AG04450 (cell line): ENCODE measurements around the gene TIMM23. TPM values are rescaled to one million over a fixed set of nuclear protein-coding genes. Genes with fewer than 3 reads are reported as not detected.

ENCODE experiments used
- CTCF ChIA-PET: fragments of 300-600, 350-600 bp; formaldehyde crosslinking; extraction: SDS; loops from one replicate; lab custom pipeline; 2022; ENCODE audit warnings: antibody characterized with exemption, inconsistent platforms; lab: Charles Lee
- POLR2A ChIA-PET: fragments of 350-600 bp; formaldehyde crosslinking; extraction: SDS; loops from one replicate; lab custom pipeline; 2021; ENCODE audit warnings: antibody characterized with exemption, inconsistent platforms; lab: Yijun Ruan, JAX
- DNase-seq: peaks from one replicate; pipeline ENCODE4 v3.0.0-alpha.2; 2011; ENCODE audit warnings: low read depth, low spot score
- H3K27ac ChIP-seq: one replicate; pipeline ENCODE4 v1.5.1; 2012; ENCODE audit warnings: low read depth, low read length, control low read depth
- H3K27me3 ChIP-seq: one replicate; pipeline ENCODE4 v1.6.0; 2012; ENCODE audit warnings: low read length; ENCODE audit not compliant: control insufficient read depth, insufficient read depth
- H3K4me3 ChIP-seq: 2 replicates; pipeline ENCODE4 v1.5.1; 2011; ENCODE audit warnings: mild to moderate bottlenecking, low read depth, low read length, control low read depth
- H3K9me3 ChIP-seq: 2 replicates; pipeline ENCODE4 v1.5.1; 2012; ENCODE audit warnings: low read length; ENCODE audit not compliant: control insufficient read depth, insufficient read depth
- polyA plus RNA-seq: library from polyadenylated mRNA; depleted of rRNA; stranded (reverse); fragments of >200 nt; gene quantifications from 2 replicates; pipeline ENCODE4 v1.2.3, GENCODE V29; 2011
- TF ChIP-seq, protein P1 (sequence below): IDR thresholded peaks from 2 replicates; pipeline ENCODE4 v1.5.1; 2011; ENCODE audit warnings: low read depth, low read length, control low read depth, inconsistent platforms

The TIMM23 gene
- polyA plus RNA-seq, 1 experiment: 137 TPM

DNA sequence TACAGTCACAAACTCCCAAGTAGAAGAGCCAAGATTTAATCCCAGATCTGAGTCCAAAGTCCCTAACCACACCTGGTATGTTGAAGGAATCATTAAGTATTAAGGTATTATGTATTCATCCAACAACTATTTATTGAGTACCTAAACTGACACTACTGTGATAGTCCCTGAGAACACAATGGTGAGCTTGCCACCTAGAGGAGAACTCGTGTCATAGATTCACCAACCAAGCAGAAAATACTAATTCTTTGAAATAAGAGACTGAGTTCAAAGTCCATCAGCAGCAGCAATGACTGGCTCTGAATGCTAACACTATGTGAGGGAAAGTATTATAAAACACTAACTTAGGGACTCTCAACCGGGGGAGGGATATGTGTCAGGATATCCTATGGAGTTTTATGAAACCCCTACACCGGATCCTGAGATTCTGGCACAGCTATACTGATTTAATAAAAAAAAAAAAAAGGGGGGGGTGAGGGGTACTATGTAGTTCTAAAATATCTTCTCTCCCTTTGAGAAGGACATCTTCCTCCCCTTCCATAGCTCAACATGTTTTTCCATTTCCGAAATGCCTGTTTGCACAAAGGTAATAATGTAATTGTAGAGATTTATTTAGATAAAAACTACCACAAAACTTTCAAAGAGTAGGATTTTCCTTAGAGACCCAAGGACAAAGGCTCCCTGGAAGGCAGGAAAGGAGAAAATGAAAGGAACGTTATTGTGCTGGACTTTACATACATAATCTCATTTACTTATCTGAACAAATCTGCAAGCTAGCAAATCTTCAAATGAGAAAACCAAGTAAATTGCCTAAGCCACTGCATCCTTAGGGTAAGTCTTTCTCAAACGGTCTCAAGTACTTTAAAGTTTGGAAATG, 56.5 kb downstream of the TIMM23 start:
- CTCF ChIA-PET: interaction anchor here (0.5 to 2.2 kb wide), 9 partner anchors 12 to 46 kb away, joined by 3 to 9 read pairs (median 7); no protein-coding TSS in a partner anchor
- Histone ChIP-seq H3K9me3 (peaks cover 5% of the 10 kb centered on the region; the same call in 1 of the 2 replicates), H3K27me3 (no peaks in the 10 kb centered on the region), H3K4me3 (peak overlapping the region; percentile 72), H3K27ac (no peak overlapping the region)
- peak; percentile 51 for DNase-seq
- POLR2A ChIA-PET: interaction anchor here (0.9 kb wide), 1 partner anchor 25 kb away, joined by 5 read pairs; no protein-coding TSS in a partner anchor
- TF ChIP-seq, protein P1, sequence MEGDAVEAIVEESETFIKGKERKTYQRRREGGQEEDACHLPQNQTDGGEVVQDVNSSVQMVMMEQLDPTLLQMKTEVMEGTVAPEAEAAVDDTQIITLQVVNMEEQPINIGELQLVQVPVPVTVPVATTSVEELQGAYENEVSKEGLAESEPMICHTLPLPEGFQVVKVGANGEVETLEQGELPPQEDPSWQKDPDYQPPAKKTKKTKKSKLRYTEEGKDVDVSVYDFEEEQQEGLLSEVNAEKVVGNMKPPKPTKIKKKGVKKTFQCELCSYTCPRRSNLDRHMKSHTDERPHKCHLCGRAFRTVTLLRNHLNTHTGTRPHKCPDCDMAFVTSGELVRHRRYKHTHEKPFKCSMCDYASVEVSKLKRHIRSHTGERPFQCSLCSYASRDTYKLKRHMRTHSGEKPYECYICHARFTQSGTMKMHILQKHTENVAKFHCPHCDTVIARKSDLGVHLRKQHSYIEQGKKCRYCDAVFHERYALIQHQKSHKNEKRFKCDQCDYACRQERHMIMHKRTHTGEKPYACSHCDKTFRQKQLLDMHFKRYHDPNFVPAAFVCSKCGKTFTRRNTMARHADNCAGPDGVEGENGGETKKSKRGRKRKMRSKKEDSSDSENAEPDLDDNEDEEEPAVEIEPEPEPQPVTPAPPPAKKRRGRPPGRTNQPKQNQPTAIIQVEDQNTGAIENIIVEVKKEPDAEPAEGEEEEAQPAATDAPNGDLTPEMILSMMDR: peak; percentile 75

DNA sequence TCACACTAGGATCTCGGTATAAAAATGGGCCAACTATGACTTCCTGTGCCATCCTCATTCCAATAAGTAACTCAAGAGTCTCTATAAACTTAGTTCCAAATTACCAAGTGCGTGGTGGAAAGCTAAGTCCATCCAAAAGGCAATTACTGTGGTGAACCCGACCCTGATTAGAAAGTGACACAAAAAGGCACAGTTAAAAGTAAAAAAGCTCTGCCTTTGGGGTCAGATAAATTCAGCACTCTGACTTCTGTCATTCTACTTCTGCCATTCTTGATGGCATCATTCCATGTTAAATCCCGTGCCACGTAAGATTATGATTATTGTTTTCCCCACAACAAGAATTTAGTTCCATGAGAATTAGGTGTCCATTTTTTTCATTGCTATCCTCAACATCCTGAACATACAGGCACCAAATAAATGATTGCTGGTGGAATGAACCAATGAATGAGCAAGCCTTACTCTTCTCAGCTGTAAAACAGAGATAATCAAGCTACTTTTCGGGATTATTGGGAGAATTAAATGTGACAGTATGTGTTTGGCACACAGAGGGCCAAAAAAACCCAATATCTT, 57.3 kb downstream of the TIMM23 start:
- Histone ChIP-seq H3K4me3 (peak overlapping the region; percentile 72), H3K27me3 (no peaks in the 10 kb centered on the region), H3K27ac (no peak overlapping the region), H3K9me3 (peaks cover 5% of the 10 kb centered on the region; the same call in 1 of the 2 replicates)
- TF ChIP-seq, protein P1: no peak
- POLR2A ChIA-PET: interaction anchor here (0.8 to 0.9 kb wide), 2 partner anchors 8 to 26 kb away, joined by 3 to 5 read pairs; no protein-coding TSS in a partner anchor
- no peak for DNase-seq
- CTCF ChIA-PET: interaction anchor here (0.6 to 2.2 kb wide), 7 partner anchors 12 to 47 kb away, joined by 3 to 9 read pairs (median 5); no protein-coding TSS in a partner anchor

DNA sequence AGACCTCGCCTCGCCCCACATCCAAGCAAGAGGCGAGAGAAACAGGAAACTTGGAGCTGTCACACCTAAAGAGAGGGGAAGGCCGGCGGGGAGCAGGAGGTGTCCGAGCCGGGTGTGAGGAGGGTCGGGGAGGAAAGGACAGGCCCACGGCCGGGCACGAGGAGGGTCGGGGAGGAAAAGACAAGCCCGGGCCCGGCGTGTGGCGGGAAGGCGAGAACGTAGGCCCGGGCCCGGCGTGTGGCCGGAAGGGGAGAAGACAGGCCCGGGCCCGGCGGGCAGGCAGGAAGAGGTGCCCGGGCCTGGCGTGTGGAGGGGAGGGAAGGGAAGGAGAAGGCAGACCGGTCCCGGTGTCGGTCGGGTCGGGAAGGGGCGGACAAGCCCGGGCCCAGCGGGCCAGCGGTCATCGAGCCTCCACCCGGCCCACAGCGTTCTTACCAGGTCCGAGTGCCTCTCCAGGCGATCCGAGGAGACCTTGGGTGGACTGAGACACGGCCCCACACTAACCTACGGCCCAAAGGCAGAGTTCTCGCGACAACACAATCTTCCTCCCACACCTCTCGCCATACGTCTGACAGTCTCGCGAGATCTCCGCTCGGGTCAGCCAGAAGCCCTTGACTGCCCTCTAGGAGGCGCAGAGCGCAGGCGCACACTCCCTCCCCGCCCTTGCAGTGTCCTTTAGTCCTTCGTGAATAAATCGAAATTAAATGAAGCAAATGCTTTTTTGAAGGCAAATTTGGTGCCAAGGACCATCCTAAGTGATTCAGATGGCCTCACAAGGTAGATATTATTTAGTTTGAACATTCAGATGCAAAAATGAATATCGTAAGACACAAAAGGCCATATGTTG, 58.0 kb downstream of the TIMM23 start, which contains the start of gene NCOA4:
NCOA4 (minus strand) TSS at position 533 of the 847 bp plus-strand sequence. CDS start 13,943 bp downstream, outside the sequence.
- TF ChIP-seq, protein P1: peak; percentile 79
- H3K4me3 ChIP-seq: peak within 1 kb of the TSS; percentile 72
- H3K27me3 ChIP-seq: no peaks in the 10 kb centered on the region
- peaks cover 5% of the 10 kb centered on the region; the same call in 1 of the 2 replicates for H3K9me3 ChIP-seq
- H3K27ac ChIP-seq: peak within 1 kb of the TSS; percentile 81
- CTCF ChIA-PET: interaction anchor here (1.6 to 2.2 kb wide), 2 partner anchors 23 to 46 kb away, joined by 5 to 9 read pairs; no protein-coding TSS in a partner anchor
- POLR2A ChIA-PET: interaction anchor here (0.8 kb wide), 1 partner anchor 9 kb away, joined by 3 read pairs; no protein-coding TSS in a partner anchor
- DNase-seq: peak; percentile 98

DNA sequence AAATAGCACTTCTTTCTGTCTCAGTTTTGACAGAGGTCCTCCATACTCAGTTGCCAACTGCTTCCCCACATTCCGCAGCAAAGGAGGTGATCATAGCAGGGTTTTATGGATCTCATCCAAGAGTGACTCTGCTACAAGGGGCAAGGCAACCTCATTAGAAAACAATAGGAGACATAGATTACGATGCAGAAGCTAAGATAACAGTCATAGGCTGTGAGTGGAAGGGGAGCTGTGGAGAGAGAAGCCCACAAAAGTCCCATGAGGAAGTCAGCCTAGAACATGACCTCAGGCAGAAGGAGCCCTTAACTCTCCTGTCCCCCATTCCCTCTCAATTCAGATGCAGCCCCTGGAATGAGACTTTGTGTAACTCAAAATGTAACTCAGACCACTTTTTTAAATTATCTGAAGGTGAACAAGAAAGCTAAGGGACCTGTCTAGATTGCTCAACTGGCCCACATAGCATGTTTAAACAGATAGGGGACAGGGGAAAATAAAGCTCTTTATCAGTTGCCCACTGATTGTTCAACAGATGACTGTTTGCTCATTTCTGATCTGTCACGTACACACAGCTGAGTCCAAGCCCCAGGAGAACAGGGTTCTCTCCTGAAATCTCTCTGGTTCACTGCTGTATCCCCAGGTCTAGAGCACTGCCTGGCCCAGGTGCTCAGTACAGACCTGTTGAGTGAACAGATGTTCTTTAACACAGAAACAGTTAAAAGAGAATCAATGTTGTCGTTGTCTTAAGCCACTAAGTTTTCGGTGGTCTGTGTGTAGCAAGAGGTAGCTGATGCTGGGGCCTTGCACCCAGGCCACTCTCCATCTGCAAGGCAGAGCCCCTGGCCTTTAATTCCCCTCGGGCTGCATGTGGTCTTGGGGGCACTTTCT, 59.6 kb downstream of the TIMM23 start:
- H3K27ac ChIP-seq: no peak overlapping the region
- ChIA-PET CTCF (interaction anchor here (0.7 kb wide), 1 partner anchor 193 kb away, joined by 4 read pairs; no protein-coding TSS in a partner anchor), POLR2A (interaction anchor here (0.6 kb wide), 1 partner anchor 30 kb away, joined by 3 read pairs; no protein-coding TSS in a partner anchor)
- no peaks in the 10 kb centered on the region for H3K27me3 ChIP-seq
- H3K9me3 ChIP-seq: peaks cover 5% of the 10 kb centered on the region; the same call in 1 of the 2 replicates
- no peak for DNase-seq
- TF ChIP-seq, protein P1: no peak
- H3K4me3 ChIP-seq: no peak overlapping the region
